ENCODE results near the gene PPP1CA. TPM values are rescaled to one million over a fixed set of nuclear protein-coding genes. Genes with fewer than 3 reads are reported as not detected.

Gene PPP1CA
- total and polyA plus RNA-seq, 2 donors (not counting 1 experiment from before 2014, with no cell fraction given) = 218 to 251 TPM

GRCh38 chr11:67420147-67420645, 18.5 kb upstream of the PPP1CA start:
- ChIA-PET CTCF (interaction anchor here (0.8 to 10.4 kb wide), 12 partner anchors 7 to 74 kb away, joined by 3 to 121 read pairs (median 5); partner anchors contain the start of genes PPP1CA, PTPRCAP, RAD9A and RPS6KB2), POLR2A (interaction anchor here (0.6 to 10.7 kb wide), 17 partner anchors 9 to 211 kb away, joined by 3 to 195 read pairs (median 11); partner anchors contain the start of genes POLD4, PPP1CA, PTPRCAP and RAD9A)
- Mint-ChIP-seq H3K4me1 (peaks cover 49% of the 10 kb centered on the region), H3K27me3 (no peaks in the 10 kb centered on the region), H3K4me3 (peak overlapping the region; percentile 83), H3K27ac (peak overlapping the region; percentile 91), H3K9me3 (ENCODE audit: insufficient read depth) (no peaks in the 10 kb centered on the region)
- Histone ChIP-seq H3K36me3 (replicated peaks in 1 of 2; ENCODE audit: control extremely low read depth in 1 of 2, control insufficient read depth in 1 of 2, extremely low read depth in 1 of 2, insufficient read depth in 2 of 2, low read length in 1 of 2) (no peaks in the 10 kb centered on the region), H3K27ac (ENCODE audit: low read length in 2 of 2) (peak overlapping the region; percentile 43 to 71), H3K79me2 (ENCODE audit: control insufficient read depth, insufficient read depth, low read length) (peaks cover 21% of the 10 kb centered on the region), H3K27me3 (replicated peaks in 1 of 4; ENCODE audit: control extremely low read depth in 1 of 4, control insufficient read depth in 3 of 4, insufficient read depth in 4 of 4, low read length in 3 of 4) (no peaks in the 10 kb centered on the region), H3K4me1 (ENCODE audit: control insufficient read depth in 2 of 2, insufficient read depth in 2 of 2, low read length in 2 of 2) (peaks cover 51 to 57% of the 10 kb centered on the region in 2 donors), H4K20me1 (ENCODE audit: control insufficient read depth, insufficient read depth, low read length, poor library complexity, severe bottlenecking) (no peaks in the 10 kb centered on the region), H3K4me2 (replicated peaks; ENCODE audit: low read depth, low read length, poor library complexity, severe bottlenecking) (peak overlapping the region; percentile 95), H3K4me3 (ENCODE audit: control extremely low read depth in 1 of 5, extremely low read depth in 1 of 5, insufficient read depth in 1 of 5, low read depth in 2 of 5, low read length in 4 of 5) (peak overlapping the region in 4 of 5 experiments; percentile 32 to 63 (median 53)), H3K9ac (ENCODE audit: low read length) (peak overlapping the region; percentile 68), H3K9me3 (ENCODE audit: control extremely low read depth in 1 of 3, control insufficient read depth in 2 of 3, insufficient read depth in 1 of 3, low read length in 2 of 3) (no peaks in the 10 kb centered on the region), H2AFZ (ENCODE audit: insufficient read depth, low read depth, low read length, poor library complexity, severe bottlenecking) (peak overlapping the region; percentile 51)
- no peak for DNase-seq
- ATAC-seq (ENCODE audit: low read depth) = no peak
- intact Hi-C loops (cut with micrococcal nuclease) = loop anchor here (2.0 kb wide), 1 partner anchor 17 kb away; the partner anchor contains the start of gene PTPRCAP
- TF ChIP-seq, protein P1, sequence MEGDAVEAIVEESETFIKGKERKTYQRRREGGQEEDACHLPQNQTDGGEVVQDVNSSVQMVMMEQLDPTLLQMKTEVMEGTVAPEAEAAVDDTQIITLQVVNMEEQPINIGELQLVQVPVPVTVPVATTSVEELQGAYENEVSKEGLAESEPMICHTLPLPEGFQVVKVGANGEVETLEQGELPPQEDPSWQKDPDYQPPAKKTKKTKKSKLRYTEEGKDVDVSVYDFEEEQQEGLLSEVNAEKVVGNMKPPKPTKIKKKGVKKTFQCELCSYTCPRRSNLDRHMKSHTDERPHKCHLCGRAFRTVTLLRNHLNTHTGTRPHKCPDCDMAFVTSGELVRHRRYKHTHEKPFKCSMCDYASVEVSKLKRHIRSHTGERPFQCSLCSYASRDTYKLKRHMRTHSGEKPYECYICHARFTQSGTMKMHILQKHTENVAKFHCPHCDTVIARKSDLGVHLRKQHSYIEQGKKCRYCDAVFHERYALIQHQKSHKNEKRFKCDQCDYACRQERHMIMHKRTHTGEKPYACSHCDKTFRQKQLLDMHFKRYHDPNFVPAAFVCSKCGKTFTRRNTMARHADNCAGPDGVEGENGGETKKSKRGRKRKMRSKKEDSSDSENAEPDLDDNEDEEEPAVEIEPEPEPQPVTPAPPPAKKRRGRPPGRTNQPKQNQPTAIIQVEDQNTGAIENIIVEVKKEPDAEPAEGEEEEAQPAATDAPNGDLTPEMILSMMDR (IDR thresholded peaks at IDR 0.05) = no peak
- WGBS (ENCODE audit: insufficient coverage) = 32% methylated on average over 10 of the region's 15 CpGs

GRCh38 chr11:67419325-67420049, 17.8 kb upstream of the PPP1CA start:
- TF ChIP-seq EZH2 (IDR thresholded peaks at IDR 0.05; ENCODE audit: borderline replicate concordance, insufficient read depth, low read depth, low read length, poor library complexity, severe bottlenecking) = no peak
- TF ChIP-seq, protein P1 (IDR thresholded peaks at IDR 0.05) = no peak
- POLR2A ChIA-PET = interaction anchor here (0.5 to 10.7 kb wide), 20 partner anchors 8 to 1911 kb away, joined by 3 to 195 read pairs (median 10); partner anchors contain the start of genes POLD4, PPP1CA, PTPRCAP and RAD9A
- H3K4me3 ChIP-seq (ENCODE audit: control extremely low read depth in 1 of 5, extremely low read depth in 1 of 5, insufficient read depth in 1 of 5, low read depth in 2 of 5, low read length in 4 of 5) = peak overlapping the region in 4 of 5 experiments; percentile 32 to 38 (median 36)
- no peaks in the 10 kb centered on the region for H3K9me3 Mint-ChIP-seq (ENCODE audit: insufficient read depth)
- no peaks in the 10 kb centered on the region for H4K20me1 ChIP-seq (ENCODE audit: control insufficient read depth, insufficient read depth, low read length, poor library complexity, severe bottlenecking)
- peak overlapping the region; percentile 53 for H2AFZ ChIP-seq (ENCODE audit: insufficient read depth, low read depth, low read length, poor library complexity, severe bottlenecking)
- H3K27ac Mint-ChIP-seq = peak overlapping the region; percentile 91
- H3K4me3 Mint-ChIP-seq = peak overlapping the region; percentile 83
- peak overlapping the region; percentile 68 for H3K9ac ChIP-seq (ENCODE audit: low read length)
- H3K4me1 Mint-ChIP-seq = peaks cover 54% of the 10 kb centered on the region
- H3K36me3 ChIP-seq (replicated peaks in 1 of 2; ENCODE audit: control extremely low read depth in 1 of 2, control insufficient read depth in 1 of 2, extremely low read depth in 1 of 2, insufficient read depth in 2 of 2, low read length in 1 of 2) = no peaks in the 10 kb centered on the region
- H3K9me3 ChIP-seq (ENCODE audit: control extremely low read depth in 1 of 3, control insufficient read depth in 2 of 3, insufficient read depth in 1 of 3, low read length in 2 of 3) = no peaks in the 10 kb centered on the region
- peaks cover 57 to 64% of the 10 kb centered on the region in 2 donors for H3K4me1 ChIP-seq (ENCODE audit: control insufficient read depth in 2 of 2, insufficient read depth in 2 of 2, low read length in 2 of 2)
- CTCF ChIA-PET = interaction anchor here (0.6 to 10.4 kb wide), 18 partner anchors 7 to 74 kb away, joined by 3 to 121 read pairs (median 4); partner anchors contain the start of genes AIP, PPP1CA, PTPRCAP and RAD9A
- H3K27ac ChIP-seq (ENCODE audit: low read length in 2 of 2) = peak overlapping the region; percentile 43 to 71
- H3K27me3 ChIP-seq (replicated peaks in 1 of 4; ENCODE audit: control extremely low read depth in 1 of 4, control insufficient read depth in 3 of 4, insufficient read depth in 4 of 4, low read length in 3 of 4) = no peaks in the 10 kb centered on the region
- 85% methylated on average over 18 of the region's 21 CpGs for WGBS (ENCODE audit: insufficient coverage)
- ATAC-seq (ENCODE audit: low read depth) (no peak), DNase-seq (no peak)
- intact Hi-C loops (cut with micrococcal nuclease) = loop anchor here (1.0 to 2.0 kb wide), 3 partner anchors 9 to 17 kb away; partner anchors contain the start of genes PTPRCAP and RPS6KB2
- peak overlapping the region; percentile 95 for H3K4me2 ChIP-seq (replicated peaks; ENCODE audit: low read depth, low read length, poor library complexity, severe bottlenecking)
- peaks cover 22% of the 10 kb centered on the region for H3K79me2 ChIP-seq (ENCODE audit: control insufficient read depth, insufficient read depth, low read length)
- no peaks in the 10 kb centered on the region for H3K27me3 Mint-ChIP-seq

Measured in B cell (primary cell).